ENCODE results near the gene CRKL.
"Not testable (repeated sequence)": the region's sequence is repeated elsewhere in the genome, so short reads cannot be mapped to it uniquely, and the experiment has no call there.

CRKL gene

DNA sequence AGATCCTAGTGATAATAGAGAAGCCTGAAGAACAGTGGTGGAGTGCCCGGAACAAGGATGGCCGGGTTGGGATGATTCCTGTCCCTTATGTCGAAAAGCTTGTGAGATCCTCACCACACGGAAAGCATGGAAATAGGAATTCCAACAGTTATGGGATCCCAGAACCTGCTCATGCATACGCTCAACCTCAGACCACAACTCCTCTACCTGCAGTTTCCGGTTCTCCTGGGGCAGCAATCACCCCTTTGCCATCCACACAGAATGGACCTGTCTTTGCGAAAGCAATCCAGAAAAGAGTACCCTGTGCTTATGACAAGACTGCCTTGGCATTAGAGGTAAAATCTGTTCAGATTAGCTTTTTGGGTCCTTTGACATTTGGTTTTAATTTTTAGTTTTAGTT lies 16.7 kb downstream of the CRKL start:
- no peak for DNase-seq (ENCODE audit: low read depth)

DNA sequence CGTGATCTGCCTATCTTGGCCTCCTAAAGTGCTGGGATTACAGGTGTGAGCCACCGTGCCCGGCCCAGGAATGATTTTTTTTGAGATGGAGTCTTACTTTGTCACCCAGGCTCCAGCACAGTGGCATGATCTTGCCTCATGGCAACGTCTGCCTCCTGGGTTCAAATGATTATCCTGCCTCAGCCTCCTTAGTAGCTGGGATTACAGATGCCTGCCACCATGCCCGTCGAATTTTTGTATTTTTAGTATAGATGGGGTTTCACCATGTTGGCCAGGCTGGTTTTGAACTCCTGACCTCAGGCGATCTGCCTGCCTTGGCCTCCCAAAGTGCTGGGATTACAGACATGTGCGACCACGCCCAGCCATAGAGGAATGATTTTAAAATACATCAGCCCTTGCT lies 17.8 kb downstream of the CRKL start:
- DNase-seq (ENCODE audit: low read depth), result not testable (repeated sequence)

DNA sequence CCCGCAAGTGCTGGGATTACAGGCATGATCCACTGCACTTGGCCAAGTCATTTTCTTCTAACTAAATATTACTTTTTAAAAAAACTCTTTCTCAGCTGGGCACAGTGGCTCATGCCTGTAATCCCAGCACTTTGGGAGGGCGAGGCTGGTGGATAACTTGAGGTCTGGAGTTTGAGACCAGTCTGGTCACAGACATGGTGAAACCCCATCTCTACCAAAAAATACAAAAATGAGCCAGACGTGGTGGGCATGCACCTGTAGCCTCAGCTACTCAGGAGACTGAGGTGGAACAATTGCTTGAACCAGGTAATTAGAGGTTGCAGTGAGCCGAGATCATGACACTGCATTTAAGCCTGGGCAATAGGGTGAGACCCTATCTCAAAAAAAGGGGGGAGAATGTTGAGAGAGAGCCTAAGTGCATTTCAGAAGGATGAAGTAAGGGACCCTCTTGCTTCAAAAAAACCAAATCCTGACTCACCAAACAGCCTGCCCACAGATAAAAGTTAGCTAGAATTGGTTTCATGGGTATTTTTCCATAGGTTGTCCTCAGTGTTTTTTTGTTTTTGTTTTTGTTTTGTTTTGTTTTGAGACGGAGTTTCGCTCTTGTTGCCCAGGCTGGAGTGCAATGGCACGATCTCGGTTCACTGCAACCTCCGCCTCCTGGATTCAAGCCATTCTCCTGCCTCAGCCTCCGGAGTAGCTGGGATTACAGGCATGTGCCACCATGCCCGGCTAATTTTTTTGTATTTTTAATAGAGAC lies 18.8 kb downstream of the CRKL start:
- not testable (repeated sequence) for DNase-seq (ENCODE audit: low read depth)

DNA sequence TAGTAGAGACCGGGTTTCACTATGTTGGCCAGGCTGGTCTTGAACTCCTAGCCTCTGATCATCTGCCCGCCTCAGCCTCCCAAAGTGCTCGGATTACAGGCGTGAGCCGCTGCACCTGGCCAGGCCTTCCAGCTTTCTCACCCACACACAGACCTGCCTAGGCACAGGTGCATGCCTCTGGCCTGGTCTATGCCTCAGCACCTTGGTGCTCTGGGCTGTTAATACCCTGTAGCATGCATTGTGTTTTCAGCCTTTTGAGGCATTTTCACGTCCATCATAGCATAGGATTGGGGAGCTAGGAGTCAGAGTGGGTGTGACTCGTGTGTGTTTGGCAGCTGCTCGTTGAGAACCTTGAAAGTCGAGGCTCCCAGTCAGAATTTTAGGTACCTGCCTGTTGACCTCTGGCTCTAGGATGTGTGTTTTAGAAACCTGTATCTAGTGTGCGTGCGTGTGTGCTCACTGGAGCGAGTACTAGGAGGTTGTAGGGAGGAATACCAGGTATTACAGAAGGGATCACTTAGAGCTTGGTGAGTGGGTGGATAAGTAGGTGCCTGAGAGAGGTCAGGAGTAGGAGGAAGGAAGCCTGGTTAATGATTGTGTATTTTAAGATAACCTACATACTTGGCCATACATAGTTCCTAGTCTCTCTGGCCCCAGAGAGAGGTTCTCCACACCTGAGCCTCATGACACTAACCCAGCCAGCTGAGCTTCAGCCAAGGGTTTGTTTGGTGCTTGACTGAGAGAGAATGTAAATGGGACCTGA lies 20.0 kb downstream of the CRKL start:
- no peak for DNase-seq (ENCODE audit: low read depth)

DNA sequence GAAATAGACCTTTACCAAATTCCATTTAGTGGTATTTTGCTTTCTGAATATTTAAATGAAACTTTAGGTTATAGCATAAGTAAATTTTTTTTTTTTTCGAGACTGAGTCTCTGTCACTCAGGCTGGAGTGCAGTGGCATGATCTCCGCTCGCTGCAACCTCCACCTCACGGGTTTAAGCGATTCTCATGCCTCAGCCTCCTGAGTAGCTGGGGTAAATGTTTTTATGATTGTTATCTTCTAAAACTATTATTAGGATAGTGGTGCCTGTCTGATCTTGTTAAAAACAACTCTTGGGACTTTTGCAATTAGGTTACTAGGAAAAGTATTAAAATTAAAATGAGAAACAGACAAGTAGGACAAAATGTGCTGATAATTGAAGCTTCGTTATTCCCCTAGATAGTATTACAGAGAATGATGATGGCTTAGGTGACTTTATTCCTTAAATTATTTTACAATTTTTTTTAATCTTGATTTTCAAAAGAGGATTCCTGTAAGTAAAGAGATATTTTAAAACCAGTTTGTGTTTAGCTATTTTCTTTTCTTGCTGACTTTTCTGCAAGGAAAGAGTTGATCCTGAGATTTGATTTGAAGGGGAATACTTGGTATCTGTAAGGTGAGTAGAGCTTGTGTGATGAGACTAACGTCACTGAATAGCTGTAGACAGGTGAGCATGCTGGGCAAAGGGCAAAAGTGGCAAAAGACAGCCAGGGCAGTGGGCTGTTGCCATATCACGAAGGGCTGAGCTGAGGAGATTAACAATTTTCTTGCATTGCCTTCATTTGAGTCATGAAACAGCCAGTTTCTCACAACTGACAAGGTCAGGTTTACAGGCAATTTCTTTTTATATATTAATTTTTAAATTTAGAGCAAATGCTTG lies 20.8 kb downstream of the CRKL start:
- no peak for DNase-seq (ENCODE audit: low read depth)

DNA sequence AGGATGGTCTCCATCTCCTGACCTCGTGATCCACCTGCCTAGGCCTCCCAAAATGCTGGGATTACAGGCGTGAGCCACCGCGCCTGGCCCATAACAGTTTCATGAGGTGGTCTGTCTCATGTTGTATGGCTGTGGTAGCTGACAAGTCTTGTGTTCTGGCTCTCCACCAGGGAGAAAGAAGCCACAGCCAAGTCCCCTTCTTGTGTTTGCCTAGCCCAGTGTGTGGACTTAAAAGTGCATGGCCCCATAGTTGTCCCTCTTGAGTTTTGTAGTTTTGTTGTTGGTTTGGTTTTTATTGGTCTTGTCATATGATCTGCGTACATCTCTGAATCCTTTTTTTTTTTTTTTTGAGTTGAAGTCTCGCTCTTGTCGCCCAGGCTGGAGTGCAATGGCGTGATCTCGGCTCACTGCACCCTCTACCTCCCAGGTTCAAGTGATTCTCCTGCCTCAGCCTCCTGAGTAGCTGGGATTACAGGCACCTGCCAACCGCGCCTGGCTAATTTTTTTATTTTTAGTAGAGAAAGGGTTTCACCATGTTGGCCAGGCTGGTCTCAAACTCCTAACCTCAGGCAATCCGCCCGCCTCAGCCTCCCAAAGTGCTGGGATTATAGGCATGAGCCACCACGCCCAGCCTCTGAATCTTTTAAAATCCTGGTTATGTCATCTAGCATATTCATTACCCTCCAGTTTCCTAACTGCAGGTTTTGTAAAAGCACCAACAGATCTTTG lies 22.4 kb downstream of the CRKL start:
- not testable (repeated sequence) for DNase-seq (ENCODE audit: low read depth)

DNA sequence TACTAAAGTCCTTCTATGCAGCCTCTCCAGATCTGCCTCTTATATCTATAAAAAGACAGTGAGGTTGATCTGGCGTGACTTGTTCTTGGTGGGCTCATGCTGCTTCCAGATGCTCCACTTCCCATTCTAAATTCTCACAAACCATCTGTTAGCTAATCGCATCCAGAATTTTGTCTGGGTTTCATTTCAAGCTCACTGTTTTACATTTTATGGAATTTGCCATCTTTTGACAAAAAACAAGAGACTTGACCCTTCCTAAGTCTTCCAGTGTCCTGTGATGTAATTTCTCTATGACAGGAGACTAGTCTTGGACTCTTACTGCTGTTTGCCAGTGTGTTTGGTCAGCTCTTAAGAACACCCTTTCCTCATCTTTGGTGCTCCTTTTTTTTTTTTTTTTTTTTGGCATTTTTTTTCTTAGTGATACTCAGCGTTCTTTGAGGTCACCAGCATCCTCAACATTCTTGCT lies 23.0 kb downstream of the CRKL start:
- no peak for DNase-seq (ENCODE audit: low read depth)

DNA sequence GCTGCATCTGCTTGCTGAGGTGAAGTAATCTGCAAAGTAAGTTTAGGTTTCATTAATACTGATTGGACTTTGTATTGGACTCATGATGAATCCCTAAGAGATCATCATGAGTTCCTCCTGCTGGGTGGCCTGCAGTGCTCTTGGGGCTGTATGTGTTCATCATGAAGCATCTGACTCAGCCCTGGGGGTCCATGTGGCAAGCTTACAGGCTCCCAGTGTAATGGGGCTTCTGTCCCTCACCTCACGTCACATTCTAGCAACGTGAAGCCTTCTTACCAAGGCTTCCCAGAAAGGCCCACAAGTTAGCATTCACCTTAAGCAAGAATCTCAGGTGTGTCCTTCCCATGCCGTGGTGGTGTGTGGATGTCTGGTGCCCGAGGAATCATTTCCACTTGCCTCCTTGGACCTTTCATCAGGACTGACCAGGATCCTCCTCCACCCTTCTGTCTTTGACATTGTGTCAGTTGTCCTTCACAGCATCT lies 23.7 kb downstream of the CRKL start:
- no peak for DNase-seq (ENCODE audit: low read depth)

DNA sequence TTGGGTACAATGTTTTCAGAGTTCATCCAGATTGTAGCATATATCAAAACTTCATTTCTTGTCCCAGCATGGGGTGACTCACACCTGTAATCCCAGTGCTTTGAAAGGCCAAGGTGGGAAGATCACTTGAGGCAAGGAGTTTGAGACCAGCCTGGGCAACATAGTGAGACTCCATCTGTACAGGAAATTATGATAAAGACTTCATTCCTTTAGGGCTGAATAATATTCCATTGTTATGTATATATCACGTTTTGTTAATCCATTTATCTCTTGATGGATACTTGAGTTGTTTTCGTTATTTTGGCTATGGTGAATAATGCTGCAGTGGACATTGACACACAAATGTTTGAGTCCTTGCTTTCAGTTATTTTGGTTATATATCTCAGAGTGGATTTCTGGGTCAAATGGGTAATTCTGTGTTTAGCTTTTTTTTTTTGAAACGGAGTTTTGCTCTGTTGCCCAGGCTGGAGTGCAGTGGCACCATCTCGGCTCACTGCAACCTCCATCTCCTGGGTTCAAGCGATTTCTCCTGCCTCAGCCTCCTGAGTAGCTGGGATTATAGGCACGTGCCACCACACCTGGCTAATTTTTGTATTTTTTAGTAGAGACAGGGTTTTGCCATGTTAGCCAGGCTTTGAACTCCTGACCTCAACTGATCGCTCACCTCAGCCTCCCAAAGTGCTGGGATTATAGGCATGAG lies 25.1 kb downstream of the CRKL start:
- DNase-seq (ENCODE audit: low read depth), result not testable (repeated sequence)

DNA sequence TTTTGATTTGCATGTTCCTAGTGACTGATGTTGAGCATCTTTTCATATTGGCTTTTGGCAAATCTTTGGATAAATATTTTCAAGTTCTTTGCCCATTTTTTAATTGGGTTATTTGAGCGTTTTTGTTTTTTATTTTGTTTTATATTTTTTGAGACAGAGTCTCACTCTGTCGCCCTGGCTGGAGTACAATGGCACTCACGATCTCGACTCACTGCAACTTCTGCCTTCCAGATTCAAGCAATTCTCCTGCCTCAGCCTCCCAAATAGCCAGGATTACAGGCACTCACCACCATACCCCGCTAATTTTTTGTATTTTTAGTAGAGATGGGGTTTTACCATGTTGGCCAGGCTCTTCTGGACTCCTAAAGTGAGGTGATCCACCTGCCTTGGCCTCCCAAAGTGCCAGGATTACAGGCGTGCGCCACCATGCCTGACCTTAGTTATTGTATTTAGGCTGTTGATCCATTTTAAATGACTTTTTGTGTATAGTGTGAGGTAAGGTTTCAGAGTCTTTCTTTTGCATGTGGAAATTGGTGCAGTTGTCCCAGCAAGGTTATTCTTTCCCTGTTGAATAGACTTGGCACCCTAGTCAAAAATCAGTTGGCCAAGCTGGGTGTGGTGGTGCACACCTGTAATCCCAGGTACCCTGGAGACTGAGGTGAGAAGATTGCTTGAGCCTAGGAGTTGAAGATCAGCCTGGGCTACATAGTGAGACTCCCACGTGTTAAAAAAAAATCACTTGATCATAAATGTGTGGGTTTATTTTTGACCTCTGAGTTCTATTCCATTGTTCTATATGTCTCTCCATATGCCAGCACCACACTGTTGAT lies 26.1 kb downstream of the CRKL start:
- no peak for DNase-seq (ENCODE audit: low read depth)

DNA sequence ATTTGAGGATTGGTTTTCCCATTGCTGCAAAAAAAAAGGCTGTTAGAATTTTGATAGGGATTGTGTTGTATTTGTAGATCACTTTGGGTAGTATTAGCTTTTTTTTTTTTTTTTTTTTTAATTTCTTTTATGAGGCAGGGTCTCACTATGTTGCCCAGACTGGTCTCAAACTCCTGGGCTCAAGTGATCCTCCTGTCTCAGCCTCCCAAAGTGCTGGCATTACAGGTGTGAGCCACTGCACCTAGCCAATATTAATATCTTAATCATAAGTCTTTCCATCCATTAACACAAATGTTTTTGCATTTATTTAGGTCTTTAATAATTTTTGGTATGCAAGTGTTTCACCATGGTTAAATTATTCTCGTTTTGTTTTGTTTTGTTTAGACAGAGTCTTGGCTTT lies 26.8 kb downstream of the CRKL start:
- DNase-seq (ENCODE audit: low read depth), result no peak

DNA sequence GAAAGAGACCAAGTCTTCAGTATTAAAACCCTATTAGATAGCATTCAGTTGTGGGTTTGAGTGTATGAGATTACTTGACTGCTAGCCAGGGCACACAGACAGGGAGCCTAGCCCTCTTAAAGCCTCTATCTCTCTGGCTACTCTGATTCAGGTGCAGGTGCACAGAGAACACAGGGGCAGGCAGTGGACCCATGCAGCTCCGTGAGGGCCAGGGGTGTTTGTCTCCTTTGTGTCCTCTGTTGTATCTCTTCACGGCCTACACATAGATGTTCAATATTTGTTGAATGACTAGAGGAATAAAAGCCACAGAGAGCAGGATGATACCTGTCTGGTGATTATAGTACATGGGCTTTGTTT lies 28.3 kb downstream of the CRKL start:
- no peak for DNase-seq (ENCODE audit: low read depth)

DNA sequence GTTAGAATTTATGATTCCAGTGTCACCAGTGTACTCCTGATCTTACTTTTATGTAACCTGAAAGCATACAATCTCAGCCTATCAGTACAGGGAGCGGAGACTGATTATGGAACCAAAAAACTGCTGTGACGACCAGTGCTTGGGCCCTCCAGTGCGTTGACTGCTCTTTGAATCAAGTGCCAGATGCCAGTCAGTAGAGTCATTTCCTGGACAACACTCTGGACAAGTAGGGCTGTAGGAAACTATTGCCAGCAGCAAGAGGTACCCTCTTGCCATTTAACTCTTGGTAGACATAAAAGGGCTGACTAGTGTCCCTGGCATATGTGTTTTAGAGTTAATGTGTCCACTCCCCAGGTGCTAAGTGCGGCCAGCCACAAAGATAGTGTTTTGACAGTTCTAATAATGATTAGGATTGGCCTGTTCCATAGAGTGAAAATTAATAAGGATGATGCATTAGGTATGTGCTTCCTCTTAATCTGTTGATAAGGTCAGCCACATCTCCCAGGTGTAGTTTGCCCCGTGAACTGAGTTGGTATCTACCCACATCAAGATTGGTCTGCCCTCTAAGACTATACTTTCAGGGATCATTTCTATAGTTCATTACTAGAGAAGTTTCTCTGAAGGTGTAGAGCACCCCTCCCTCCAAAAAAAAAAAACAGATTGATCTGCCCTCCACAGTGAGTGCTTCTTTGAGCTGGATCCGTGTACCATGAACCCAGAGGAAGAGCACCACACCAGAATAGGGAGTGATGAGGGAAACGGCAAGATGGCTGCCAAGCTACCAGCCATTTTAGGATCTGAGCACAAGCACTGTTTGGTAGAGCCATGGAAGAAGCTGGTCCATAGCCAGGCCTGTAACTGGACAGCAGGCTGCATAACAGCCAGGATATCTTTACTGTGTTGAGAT lies 29.1 kb downstream of the CRKL start:
- DNase-seq (ENCODE audit: low read depth), result no peak

DNA sequence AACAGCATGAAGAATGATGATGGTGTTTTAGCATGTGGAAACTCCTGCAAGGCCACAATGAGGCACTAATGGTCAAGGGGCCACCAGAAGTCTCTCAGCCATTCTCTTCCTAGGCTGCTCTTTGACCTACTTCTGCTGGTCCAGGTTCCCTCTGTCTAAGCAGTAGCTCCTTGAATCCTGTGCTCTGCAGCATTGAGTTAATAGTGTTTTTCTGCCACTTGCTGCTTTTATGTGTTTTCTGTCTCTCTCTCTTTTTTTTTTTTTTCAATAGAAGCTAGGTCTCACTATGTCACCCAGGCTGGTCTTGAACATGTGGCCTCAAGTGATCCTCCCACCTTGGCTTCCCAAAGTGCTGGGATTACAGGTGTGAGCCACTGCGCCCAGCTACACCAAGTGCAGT lies 29.8 kb downstream of the CRKL start:
- no peak for DNase-seq (ENCODE audit: low read depth)

DNA sequence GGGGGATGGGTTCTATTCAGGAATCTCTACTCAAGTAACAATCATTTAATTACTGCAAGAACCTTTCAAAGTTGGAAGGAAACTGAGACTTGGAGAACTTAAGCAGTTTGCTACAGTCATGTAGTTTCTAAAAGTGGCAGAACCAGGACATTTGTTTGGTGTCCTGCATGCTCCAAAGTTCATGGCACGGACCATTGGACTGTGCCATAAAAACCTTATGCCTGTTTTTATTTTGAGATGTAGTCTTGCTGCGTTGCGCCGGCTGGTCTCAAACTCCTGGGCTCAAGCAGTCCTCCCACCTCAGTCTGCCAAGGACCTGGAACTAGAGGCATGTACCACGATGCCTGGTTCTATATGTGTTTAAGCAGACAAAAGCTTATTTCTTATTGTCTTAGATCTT lies 31.2 kb downstream of the CRKL start:
- DNase-seq (ENCODE audit: low read depth), result no peak

DNA sequence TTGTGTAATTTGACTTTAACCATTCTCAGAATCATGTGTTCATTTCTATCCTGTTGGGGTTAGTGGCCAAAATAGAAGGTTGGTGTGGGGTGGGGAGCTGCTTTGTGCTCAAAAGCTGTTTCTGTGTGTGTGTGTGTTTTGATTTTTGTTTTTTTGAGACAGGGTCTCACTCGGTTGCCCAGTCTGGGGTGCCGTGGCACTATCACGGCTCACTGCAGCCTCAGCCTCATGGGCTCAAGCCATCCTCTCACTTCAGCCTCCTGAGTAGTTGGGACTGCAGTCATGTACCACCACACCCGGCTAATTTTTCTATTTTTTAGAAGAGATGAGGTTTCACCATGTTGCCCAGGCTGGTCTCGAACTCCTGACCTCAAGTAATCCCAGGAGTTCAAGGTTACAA lies 31.8 kb downstream of the CRKL start:
- no peak for DNase-seq (ENCODE audit: low read depth)

DNA sequence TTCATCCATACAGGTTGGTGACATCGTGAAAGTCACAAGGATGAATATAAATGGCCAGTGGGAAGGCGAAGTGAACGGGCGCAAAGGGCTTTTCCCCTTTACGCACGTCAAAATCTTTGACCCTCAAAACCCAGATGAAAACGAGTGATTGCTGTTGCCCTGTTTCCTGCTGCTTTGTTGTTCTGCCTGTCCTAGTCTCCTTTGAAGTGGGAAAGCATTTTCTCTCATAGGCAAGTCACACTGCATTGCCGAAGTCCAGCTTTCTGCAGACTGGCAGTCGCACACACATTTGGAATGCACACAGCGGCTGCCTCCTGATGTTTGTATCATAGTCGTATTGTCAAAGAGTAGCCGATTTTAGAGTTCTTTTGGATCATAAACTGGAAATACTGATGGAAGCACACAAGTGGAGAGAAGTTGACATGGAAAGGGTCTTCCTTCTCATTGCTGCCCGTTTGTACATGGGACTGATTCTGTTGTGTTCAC lies 32.5 kb downstream of the CRKL start:
- no peak for DNase-seq (ENCODE audit: low read depth)

DNA sequence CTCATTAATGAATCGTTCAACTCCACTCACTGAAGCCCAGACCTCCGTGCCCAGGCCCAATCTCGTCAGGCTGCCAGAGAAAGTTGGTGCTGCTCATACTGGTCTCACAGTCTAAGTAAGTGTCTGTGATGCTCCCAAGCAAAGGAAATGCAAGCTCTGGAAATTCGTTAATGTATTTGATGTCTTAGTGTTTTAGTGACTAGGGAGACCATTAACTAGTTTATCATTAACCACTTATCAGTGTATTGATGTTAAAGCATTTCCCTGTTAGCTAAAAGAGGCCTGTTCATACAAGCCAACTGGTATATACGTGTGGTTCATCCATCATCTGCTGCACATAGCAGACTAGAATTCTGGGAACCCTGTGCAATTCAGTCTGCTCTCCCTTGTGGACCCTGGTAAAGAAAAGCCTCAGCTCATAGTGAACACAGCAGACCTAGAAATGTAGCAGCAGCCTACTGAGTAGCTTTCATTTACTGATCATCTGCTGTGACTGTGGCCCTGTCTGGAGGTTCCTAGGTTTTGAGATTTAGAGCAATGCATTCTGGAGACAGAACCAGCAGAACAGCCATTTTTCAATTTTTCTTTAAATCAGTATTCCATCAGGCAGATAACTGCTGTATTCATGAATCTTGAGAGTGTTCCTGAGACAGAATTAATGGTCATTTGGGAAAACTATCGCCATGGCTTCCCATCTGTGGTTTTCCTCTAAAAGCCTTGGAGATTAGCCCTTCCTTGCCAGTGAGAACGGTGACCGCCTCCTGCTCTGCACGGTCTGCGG lies 34.1 kb downstream of the CRKL start:
- no peak for DNase-seq (ENCODE audit: low read depth)
